ENCODE measurements around the gene VCP. TPM values are rescaled to one million over a fixed set of nuclear protein-coding genes. Genes with fewer than 3 reads are reported as not detected.

Gene VCP
- total and polyA plus RNA-seq, 9 of the 15 experiments (the other 6 are each of a cell fraction or from before 2014, with no cell fraction given), result 7.1 to 257 (median 199) TPM

GRCh38 chr9:35072461-35073278 lies at the start of gene VCP (continued):
- no peak for TF ChIP-seq TAF9B (IDR thresholded peaks at IDR 0.05; ENCODE audit: partially characterized antibody)
- no peak for TF ChIP-seq LCOR (CRISPR knock-in tag; IDR thresholded peaks at IDR 0.05)
- peak; percentile 72 for TF ChIP-seq CXXC5 (CRISPR knock-in tag; IDR thresholded peaks at IDR 0.05)
- no peak for TF ChIP-seq NR2C1 (IDR thresholded peaks at IDR 0.05)
- no peak for TF ChIP-seq NR2C1 (tag; IDR thresholded peaks at IDR 0.05)
- no peak for TF ChIP-seq GTF2E2 (tag; IDR thresholded peaks at IDR 0.05)
- no peak for TF ChIP-seq MITF (IDR thresholded peaks at IDR 0.05)
- TF ChIP-seq MYNN (IDR thresholded peaks at IDR 0.05), result no peak
- no peak for TF ChIP-seq MYNN (CRISPR knock-in tag; IDR thresholded peaks at IDR 0.05)
- TF ChIP-seq SMARCE1 (IDR thresholded peaks at IDR 0.05), result no peak
- peak; percentile 52; the same call in 1 of the 2 replicates for TF ChIP-seq KHSRP (IDR thresholded peaks at IDR 0.05)
- TF ChIP-seq CAMTA2 (CRISPR knock-in tag; conservative IDR thresholded peaks at IDR 0.05), result no peak
- TF ChIP-seq KAT2B (IDR thresholded peaks at IDR 0.05; ENCODE audit: low read depth, low read length), result no peak
- TF ChIP-seq C11orf30 (IDR thresholded peaks at IDR 0.05; ENCODE audit: low read depth), result peak; percentile 74
- no peak for TF ChIP-seq TRIM25 (IDR thresholded peaks at IDR 0.05; ENCODE audit: borderline replicate concordance)
- no peak for TF ChIP-seq TSC22D4 (tag; IDR thresholded peaks at IDR 0.05)
- no peak for TF ChIP-seq SMARCB1 (IDR thresholded peaks at IDR 0.05; ENCODE audit: insufficient read length, low read depth)
- no peak for TF ChIP-seq ZNF232 (CRISPR knock-in tag; IDR thresholded peaks at IDR 0.05)
- TF ChIP-seq KLF13 (tag; IDR thresholded peaks at IDR 0.05; ENCODE audit: borderline replicate concordance, low read depth), result no peak
- TF ChIP-seq RBM17 (IDR thresholded peaks at IDR 0.05; ENCODE audit: borderline replicate concordance, low read depth, low read length), result no peak
- no peak for TF ChIP-seq NFATC3 (IDR thresholded peaks at IDR 0.05)
- TF ChIP-seq ZNF512 (tag; IDR thresholded peaks at IDR 0.05), result no peak

Data from K562 (cell line).